Stimulated activated CD8-positive, alpha-beta memory T cell treated with anti-CD3 and anti-CD28 coated beads, Interleukin-12 subunit alpha, Interleukin-12 subunit beta, amount 100 ng/mL, for 1 hour (primary cell): ENCODE results near the gene AADAC.
"Not testable (repeated sequence)": the region's sequence is repeated elsewhere in the genome, so short reads cannot be mapped to it uniquely, and the experiment has no call there.

ENCODE experiments used
- DNase-seq: peaks from one replicate; pipeline ENCODE4 v3.0.0-alpha.2; 2020; ENCODE audit warnings: low read depth

The AADAC gene

DNA sequence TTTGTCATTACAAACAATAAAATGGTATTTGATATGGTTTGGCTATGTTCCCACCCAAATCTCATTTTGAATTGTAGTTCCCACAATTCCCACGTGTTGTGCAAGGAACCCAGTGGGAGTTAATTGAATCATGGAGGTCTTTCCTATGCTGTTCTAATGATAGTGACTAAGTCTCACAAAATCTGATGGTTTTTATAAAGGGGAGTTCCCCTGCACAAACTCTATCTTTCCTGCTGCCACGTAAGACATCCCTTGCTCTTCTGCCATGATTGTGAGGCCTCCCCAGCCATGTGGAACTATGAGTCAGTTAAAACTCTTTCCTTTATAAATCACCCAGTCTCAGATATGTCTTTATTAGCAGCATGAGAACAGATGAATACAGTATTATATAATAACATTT is 15.4 kb upstream of the AADAC start:
- DNase-seq: no peak

DNA sequence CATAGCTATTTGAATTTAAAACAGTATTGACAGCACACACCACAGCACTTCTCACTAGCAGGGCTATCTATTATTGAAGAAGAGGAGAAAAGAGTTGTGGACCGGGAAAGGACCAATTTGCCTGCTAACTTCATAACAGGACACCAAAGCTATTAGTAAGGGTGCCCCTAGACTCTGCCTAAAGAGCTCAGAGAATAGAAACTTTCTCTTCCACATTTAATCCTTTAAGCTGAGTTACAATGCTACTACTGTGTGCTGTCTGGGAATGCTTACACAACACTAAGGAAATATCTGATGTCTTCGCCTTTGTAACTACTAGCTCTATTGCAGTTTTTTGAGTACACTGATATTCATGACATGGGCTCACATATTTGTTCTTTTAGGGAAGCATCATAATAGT is 13.5 kb upstream of the AADAC start:
- no peak for DNase-seq

- no peak for DNase-seq
Observed at GRCh38 chr3:151804267-151804666, 9.6 kb upstream of the AADAC start.

DNA sequence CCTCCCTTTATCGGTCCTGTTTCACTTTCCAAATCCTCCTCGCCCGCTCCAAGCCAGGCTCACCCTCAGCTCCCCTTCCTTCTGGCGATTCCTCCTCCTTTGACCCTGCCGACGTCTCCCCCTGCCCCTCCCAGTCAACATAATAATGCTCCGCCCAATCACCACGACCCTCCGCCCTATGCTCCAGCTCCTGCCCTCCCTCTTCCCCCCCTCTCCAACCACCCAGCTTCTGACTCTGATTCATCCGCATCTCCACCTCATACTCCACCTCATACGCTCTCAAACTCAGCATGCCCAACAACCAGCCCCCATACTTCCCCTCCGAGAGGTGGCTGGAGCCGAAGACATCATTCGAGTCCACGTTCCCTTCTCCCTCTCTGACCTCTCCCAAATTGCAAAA is 7.1 kb upstream of the AADAC start:
- DNase-seq: no peak

GRCh38 chr3:151808926-151809325 is 5.0 kb upstream of the AADAC start:
- DNase-seq: not testable (repeated sequence)

DNA sequence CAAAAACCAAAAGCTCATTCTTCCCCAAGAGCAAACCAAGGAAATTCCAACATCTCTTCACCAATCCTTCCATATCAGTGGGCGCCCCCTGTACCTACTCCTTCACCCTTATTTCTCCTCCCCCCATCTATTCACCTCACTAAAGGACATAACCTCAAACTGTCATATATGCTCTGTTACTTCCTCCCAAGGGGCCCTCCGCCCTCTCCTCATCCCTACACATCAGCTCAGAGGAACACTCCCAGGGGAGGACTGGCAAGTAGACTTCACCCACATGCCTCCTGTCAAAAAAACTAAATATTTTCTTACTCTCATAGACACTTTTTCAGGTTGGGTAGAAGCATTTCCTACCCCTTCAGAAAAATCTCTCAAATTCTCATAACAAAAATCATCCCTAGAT is 2.4 kb upstream of the AADAC start:
- no peak for DNase-seq

DNA sequence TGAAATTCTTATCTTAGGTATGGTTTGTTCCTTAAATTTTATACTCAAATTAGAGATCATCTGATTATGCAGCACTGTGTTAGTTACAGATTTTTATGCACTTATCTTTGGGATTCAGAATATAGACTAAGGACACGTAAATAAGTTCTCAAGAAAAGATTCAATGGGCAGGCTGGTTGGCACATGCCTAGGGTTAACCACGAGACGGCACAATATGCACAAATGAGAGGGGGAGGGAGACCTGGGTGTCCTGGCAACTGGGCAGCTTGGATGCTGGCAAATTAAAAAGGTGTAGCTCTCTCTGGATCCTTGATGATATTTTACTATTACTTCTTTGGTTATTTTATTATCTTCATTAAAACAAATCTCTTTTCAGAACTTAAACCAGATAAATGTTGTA is 672 bp downstream of the AADAC start:
- DNase-seq: no peak

DNA sequence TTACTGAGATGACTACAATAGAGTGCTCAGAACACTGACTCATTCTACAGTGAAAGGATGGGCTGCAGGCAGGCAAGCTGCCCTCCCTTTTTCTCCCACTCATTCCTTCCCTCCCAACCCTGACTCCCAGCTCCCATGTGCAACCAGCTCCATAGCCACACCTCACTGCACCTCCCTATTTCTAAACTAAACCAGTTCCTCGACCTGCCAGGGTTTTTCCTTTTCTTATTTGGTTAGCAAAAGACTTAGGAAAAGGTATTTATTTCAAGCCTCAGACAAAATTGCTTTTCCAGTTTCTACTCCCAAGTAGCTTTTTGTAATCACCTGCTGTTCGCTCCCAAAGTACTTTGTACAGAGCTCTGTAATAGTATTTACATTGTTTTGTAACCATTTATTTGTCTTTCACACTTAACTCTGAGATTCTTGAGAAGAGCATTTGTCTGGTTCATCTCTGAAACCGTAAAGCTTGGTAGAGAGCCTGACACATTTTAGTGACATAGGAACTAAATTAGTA is 2.2 kb downstream of the AADAC start:
- no peak for DNase-seq

DNA sequence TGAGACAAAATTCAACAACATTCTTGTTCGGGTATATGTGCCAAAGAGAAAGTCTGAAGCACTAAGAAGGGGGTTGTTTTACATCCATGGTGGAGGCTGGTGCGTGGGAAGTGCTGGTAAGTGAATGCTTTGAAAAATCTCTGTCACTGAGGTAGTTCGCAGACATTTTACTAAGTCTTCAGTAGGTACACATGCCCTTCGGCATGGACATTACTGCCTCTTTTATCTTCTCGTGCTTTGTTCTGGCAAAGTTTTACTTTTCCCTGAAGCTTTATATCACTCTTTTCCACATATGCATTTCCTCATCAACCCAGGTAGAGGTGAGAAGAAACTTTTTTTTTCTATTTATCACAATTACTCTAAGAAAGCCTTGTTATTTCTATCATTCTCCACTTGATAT is 3.6 kb downstream of the AADAC start:
- DNase-seq: no peak

GRCh38 chr3:151818361-151818760 is 4.4 kb downstream of the AADAC start:
- DNase-seq: no peak

DNA sequence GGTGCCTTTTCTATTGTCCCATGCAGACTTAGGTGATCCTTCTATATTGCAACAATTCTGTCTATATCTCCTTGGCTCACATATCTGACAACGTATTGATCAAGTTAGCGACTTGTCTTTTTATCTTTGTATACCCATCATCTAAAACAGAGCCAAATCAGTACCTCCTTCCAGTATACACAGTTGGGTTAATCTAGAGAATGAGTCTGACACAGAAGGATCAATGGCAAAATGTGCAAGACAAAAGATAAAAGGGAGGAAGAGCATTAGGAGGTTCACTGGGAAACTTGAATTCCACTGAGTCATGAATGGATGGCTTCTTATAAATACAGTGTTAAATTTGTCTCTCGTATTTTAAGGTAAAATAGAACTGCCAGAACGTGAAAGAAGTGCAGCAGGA is 6.0 kb downstream of the AADAC start:
- no peak for DNase-seq

- DNase-seq: no peak
Observed at GRCh38 chr3:151827816-151828215, 13.9 kb downstream of the AADAC start.

DNA sequence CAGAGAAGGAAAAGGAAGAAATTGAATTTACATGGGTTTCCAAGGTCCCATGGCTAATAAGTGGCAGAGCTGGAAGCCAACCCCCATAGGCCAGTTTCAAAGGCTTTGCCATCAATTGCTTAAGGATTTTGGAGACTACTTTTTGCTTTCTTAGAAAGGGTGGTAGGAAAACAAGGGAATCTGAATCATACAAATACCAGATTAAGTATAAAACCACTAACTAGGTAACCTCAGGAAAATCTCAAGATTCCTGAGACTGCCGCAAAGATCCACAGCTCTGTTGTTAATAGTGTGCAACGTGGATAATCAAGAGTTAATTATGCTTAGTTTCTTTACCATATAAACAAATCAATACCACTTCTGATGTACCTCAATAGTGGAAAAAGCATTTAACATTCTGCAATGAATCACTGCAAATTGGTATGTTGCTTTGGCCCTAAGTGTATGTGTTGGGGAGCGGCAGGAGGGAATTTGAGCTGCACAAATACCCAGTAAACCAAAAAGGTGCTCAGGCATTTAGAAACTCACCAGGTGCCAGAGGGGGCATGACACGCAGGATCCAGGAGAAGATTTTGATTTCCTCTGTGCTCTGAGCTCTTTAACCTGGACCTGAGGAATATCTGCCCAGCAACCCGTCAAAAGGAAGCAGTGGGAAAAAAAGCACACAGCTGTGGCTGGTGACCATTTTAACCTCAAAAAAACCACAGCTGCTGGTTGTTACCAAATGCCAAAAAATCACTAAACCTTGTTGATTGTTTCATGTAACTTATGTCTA is 22.0 kb downstream of the AADAC start:
- DNase-seq: no peak

DNA sequence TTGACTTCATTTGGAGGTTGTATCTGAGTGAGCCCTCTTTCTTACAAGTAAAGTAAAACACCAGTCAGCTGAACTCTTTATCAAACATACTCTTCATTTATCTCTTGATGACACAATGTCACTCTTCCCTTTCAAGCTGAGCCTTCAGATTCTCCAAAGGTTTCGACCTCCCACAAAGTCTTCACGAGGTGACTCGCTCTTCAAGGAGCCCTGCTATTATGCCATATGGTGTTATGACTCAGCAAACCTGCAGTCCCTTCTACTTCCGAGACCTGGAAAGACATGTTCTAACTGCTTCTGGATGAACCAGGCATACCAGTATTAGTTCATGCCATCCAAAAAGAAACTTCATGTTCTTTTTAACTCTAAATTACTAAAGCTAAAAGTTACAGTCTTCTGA is 23.1 kb downstream of the AADAC start:
- DNase-seq: no peak

- peak; percentile 5 for DNase-seq
Observed at GRCh38 chr3:151838574-151839312, 24.8 kb downstream of the AADAC start.

- DNase-seq: no peak
Observed at GRCh38 chr3:151839313-151839631, 25.4 kb downstream of the AADAC start.

- no peak for DNase-seq
Observed at GRCh38 chr3:151841801-151842200, 27.9 kb downstream of the AADAC start.

GRCh38 chr3:151843275-151843674 is 29.4 kb downstream of the AADAC start:
- no peak for DNase-seq

DNA sequence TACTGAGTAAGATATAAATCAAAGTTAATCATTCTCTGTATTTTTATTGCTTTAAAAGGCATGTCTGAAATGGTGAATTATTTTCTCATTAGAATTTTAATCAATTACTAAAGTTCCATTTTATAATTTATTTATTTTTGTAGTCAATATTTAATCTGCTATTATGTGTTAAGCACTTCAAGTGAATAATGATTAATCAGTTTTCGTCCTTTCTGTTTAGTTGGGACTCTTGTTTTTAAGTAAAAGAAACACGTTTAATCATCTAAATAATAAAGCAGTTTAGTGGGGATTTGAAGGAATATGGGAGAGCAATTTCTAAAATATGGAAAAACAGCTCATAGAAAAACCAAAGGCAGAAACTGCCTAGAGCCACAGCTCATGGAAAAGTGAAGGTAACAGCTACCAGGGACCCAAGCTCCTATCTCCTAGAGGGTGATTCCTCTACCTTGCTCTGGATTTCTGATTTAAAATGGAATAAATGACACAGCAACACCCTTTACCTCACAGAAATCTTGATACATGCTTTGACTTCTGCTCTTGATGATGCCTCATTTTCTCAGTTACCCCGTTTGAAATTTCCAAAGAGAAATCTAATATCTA is 31.5 kb downstream of the AADAC start:
- DNase-seq: no peak

- not testable (repeated sequence) for DNase-seq
Observed at GRCh38 chr3:151850065-151850464, 36.1 kb downstream of the AADAC start.

GRCh38 chr3:151852074-151852811 is 38.3 kb downstream of the AADAC start:
- no peak for DNase-seq

GRCh38 chr3:151856118-151856517 is 42.2 kb downstream of the AADAC start:
- no peak for DNase-seq

- DNase-seq: no peak
Observed at GRCh38 chr3:151856641-151857040, 42.7 kb downstream of the AADAC start.
